Right lobe of liver (tissue), 6 donors: Measurements from ENCODE around the gene RIMBP2. TPM values are rescaled to one million over a fixed set of nuclear protein-coding genes. Genes with fewer than 3 reads are reported as not detected.

Source experiments
- ATAC-seq, 4 donors: fragments of 200-7000 bp; cut with Tn5 transposase; one replicate each; pipeline ENCODE4 v1.9.1; 2020; ENCODE audit warnings: mild to moderate bottlenecking in 4 of 4, moderate library complexity in 4 of 4
- DNase-seq, 3 donors: peaks; one replicate each; pipeline ENCODE4 v3.0.0-alpha.2; 2020
- H3K27ac ChIP-seq, 3 donors: fragments of 200-600 bp; one replicate each; pipeline ENCODE4 v1.8.0; 2022
- H3K27me3 ChIP-seq, 2 donors: fragments of 200-600 bp; one replicate each; pipeline ENCODE4 v1.8.0; 2022
- H3K36me3 ChIP-seq, 4 donors: fragments of 200-600 bp; sonication (generic) in 1 of 4; one replicate each; pipeline versions ENCODE4 v1.5.1 to v1.8.0; 2017 to 2022; ENCODE audit warnings: control low read depth in 1 of 4
- H3K4me1 ChIP-seq, 4 donors: fragments of 200-600 bp; sonication (generic) in 1 of 4; one replicate each; pipeline versions ENCODE4 v1.5.1 to v1.8.0; 2017 to 2022; ENCODE audit warnings: control low read depth in 1 of 4
- H3K4me3 ChIP-seq, 3 donors: fragments of 200-600 bp; one replicate each; pipeline ENCODE4 v1.8.0; 2022
- H3K9me3 ChIP-seq, 4 donors: fragments of 200-600 bp; sonication (generic) in 1 of 4; one replicate each; pipeline versions ENCODE4 v1.5.1 to v1.8.0; 2017 to 2022; ENCODE audit warnings: control low read depth in 1 of 4
- POLR2A ChIP-seq: fragments of 450-650 bp; IDR thresholded peaks from one replicate; pipeline ENCODE4 v1.6.1; 2017; ENCODE audit warnings: antibody characterized with exemption, mild to moderate bottlenecking
- WGBS: methylation state at CpG from one replicate; pipeline ENCODE4 v1.1.6; 2018; ENCODE audit warnings: low coverage, low lambda C conversion rate; ENCODE audit not compliant: insufficient coverage; ENCODE audit errors: missing lambda C conversion rate; 5-methylcytosine and 5-hydroxymethylcytosine counted together
- intact Hi-C, 2 donors: fragments of 100-400 bp; cut with DNase I; formaldehyde crosslinking; loops; one replicate each; pipeline versions ENCODE4 v1.11.2 to v1.14.1; 2022
- total RNA-seq, 6 experiments: library from RNA; depleted of rRNA in 2 of 6; stranded (reverse); fragments of >200 nt in 2 of 6; fragmentation: NEBNext Ultra II Directional in 3 of 6; extraction: Animal tissue kit (Norgen Biotek cat#: 25700) in 3 of 6; gene quantifications; one replicate each; pipeline versions ENCODE4 v1.1.0 to v1.2.4, GENCODE V29; 2016 to 2023
- TF ChIP-seq, protein P1 (sequence below), 4 donors: fragments of 200-600 bp in 3 of 4; fragments of 450-650 bp in 1 of 4; IDR thresholded peaks; one replicate each; pipeline versions ENCODE4 v1.5.1 to v1.8.0; 2016 to 2022; ENCODE audit warnings: antibody characterized with exemption in 4 of 4, mild to moderate bottlenecking in 2 of 4
- donor health status: DM: no; HTN: yes; CAD: no.
- donor health status: DM: no; HTN: no; CAD: no.
- donor health status: DM: no; HTN: no; CAD: no.
- donor health status: DM: no; HTN: yes; CAD: no.
- donor health status: DM: no; HTN: yes; CAD: no.

RIMBP2 gene
- total RNA-seq, 6 experiments from 2014 or later = 0.04 to 0.19 TPM; not detected in 4

DNA sequence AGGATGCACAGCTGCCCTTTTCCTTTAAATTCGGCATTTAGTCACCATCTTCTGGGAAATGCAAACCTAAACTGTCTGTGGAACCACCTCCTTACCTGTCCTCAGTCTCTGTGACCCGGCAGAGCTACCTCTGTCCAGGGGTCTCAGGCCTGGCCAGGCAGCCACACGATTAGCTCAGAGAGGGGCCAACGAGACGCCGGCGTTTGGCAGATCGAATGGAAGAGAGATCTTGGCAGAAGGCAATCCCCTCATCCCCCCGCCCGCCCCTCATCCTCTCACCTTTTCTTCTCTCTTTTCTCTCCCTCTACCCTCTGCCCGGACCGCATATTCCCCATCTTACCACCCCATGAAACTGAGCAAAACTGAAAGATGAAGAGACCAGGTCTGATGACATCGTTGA is 277.4 kb downstream of the RIMBP2 start:
- Histone ChIP-seq H3K36me3 (no peaks in the 10 kb centered on the region), H3K27ac (no peak overlapping the region), H3K4me3 (no peak overlapping the region), H3K27me3 (no peaks in the 10 kb centered on the region), H3K9me3 (no peaks in the 10 kb centered on the region), H3K4me1 (no peaks in the 10 kb centered on the region)
- DNase-seq (peak in 2 of 3 donors; percentile 8 to 36), ATAC-seq (no peak)
- intact Hi-C loops = no loop called here
- TF ChIP-seq, protein P1, sequence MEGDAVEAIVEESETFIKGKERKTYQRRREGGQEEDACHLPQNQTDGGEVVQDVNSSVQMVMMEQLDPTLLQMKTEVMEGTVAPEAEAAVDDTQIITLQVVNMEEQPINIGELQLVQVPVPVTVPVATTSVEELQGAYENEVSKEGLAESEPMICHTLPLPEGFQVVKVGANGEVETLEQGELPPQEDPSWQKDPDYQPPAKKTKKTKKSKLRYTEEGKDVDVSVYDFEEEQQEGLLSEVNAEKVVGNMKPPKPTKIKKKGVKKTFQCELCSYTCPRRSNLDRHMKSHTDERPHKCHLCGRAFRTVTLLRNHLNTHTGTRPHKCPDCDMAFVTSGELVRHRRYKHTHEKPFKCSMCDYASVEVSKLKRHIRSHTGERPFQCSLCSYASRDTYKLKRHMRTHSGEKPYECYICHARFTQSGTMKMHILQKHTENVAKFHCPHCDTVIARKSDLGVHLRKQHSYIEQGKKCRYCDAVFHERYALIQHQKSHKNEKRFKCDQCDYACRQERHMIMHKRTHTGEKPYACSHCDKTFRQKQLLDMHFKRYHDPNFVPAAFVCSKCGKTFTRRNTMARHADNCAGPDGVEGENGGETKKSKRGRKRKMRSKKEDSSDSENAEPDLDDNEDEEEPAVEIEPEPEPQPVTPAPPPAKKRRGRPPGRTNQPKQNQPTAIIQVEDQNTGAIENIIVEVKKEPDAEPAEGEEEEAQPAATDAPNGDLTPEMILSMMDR (IDR thresholded peaks at IDR 0.05) = no peak
- no peak for TF ChIP-seq POLR2A
- WGBS = 97% methylated on average over 3 of the region's 13 CpGs

DNA sequence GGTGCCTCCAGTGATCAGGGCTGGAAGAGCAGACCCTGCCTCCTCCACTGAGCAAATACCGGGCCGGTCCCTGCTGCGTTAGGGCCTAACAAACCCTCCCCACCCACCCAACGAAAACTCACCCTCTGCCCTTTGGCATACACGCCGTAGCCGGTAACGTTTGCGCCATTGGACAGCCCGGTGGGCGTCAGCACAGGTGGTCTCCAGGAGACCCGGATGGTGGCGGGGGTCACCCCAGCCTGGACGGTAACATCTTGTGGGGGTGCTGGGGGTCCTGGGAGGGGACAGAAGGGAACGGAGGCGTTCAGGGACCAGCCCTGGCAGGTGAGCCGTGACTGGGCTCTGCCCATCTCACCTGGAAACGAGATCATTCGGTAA is 277.9 kb downstream of the RIMBP2 start:
- Histone ChIP-seq H3K4me3 (no peak overlapping the region), H3K4me1 (no peaks in the 10 kb centered on the region), H3K36me3 (no peaks in the 10 kb centered on the region), H3K9me3 (no peaks in the 10 kb centered on the region), H3K27ac (no peak overlapping the region), H3K27me3 (no peaks in the 10 kb centered on the region)
- ATAC-seq (no peak), DNase-seq (peak in 2 of 3 donors; percentile 7 to 26)
- intact Hi-C loops = no loop called here
- TF ChIP-seq, protein P1 (IDR thresholded peaks at IDR 0.05) = no peak
- no peak for TF ChIP-seq POLR2A
- WGBS = 91% methylated on average over 6 of the region's 19 CpGs

DNA sequence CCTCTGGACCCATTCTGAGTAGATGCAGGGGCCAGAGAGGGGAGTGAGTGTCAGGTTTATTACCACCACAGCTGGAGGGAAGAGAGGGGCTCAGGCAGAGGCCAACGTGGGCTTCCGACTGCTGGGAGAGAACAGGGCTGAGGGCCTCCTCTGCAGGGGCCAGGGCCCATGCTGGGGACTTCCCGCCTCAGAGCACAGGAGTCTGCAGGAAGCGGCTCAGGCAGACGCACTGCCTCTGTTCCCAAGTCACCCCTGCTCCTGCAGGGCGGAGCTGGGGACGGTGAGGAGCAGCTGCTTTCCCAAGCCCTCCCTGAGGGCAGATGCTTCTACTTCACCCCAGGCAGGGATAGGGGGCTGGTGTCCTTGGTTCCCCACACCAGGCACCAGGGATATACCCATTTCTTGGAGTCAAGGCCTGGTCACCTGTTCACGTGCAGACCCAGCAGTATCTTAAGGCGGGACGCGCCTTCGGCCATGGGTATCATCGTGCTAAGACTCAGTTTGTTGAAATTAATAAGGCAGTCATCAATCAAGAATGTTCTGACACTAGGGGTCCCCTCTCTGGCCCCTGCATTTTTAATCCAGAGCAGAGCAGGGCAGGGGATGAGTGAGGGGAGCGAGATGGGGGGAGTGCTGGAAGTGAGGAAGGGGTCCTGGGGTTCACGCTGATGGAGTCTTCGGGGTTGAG is 278.4 kb downstream of the RIMBP2 start:
- Histone ChIP-seq H3K4me3 (no peak overlapping the region), H3K27me3 (no peaks in the 10 kb centered on the region), H3K36me3 (no peaks in the 10 kb centered on the region), H3K9me3 (no peaks in the 10 kb centered on the region), H3K4me1 (no peaks in the 10 kb centered on the region), H3K27ac (no peak overlapping the region)
- DNase-seq = peak in 2 of 3 donors; percentile 11 to 34
- TF ChIP-seq, protein P1 (IDR thresholded peaks at IDR 0.05) = no peak
- no peak for TF ChIP-seq POLR2A
- 80% methylated on average over 2 of the region's 16 CpGs for WGBS
- no peak for ATAC-seq
- intact Hi-C loops = no loop called here

DNA sequence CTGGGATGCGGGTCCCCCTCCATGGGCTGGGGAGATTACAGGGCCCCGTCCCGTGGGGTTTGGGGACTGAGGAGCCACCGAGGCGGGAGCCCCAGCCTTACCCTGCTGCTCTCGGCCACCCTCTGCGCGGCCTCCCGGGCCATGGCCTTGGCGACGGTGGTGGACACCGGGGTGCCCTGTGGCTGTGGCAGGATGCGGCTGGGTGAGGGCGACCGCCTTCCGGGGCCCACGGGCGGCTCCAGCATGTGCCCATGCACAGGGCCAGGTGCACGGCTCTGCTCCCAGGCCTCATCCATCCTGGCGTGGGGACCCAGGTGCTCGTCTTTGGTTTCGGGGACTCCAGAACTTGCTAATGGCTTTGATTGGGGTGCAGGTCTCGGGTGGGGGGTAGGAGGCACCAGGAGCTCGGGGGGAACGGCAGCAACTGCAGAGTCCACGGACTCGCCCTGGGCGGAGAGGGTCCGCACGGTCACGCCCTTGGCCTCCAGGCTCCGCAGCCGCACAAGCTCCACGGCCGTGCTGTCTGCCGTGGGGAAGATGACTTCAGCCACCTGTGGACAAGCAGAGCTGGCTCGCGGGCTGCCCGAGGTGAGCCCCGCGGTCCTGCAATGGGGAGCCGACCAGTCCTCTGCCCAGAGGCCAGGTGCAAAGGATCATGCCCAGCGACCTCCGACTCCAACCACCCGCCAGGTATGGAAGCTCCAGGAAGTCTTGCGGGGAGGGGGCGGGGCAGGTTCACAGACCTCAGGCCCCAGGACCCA is 279.2 kb downstream of the RIMBP2 start:
- peak in 1 of 4 donors; percentile 24 for ATAC-seq
- intact Hi-C loops = no loop called here
- no peaks in the 10 kb centered on the region for H3K36me3 ChIP-seq
- H3K27ac ChIP-seq = no peak overlapping the region
- H3K9me3 ChIP-seq = no peaks in the 10 kb centered on the region
- WGBS = 67% methylated on average over 4 of the region's 47 CpGs
- no peaks in the 10 kb centered on the region for H3K4me1 ChIP-seq
- no peak overlapping the region for H3K4me3 ChIP-seq
- peak in 1 of 3 donors; percentile 41 for DNase-seq
- H3K27me3 ChIP-seq = no peaks in the 10 kb centered on the region
- TF ChIP-seq POLR2A = no peak
- TF ChIP-seq, protein P1 (IDR thresholded peaks at IDR 0.05) = no peak
